K562 (cell line): ENCODE data around the gene APCDD1L. TPM values are rescaled to one million over a fixed set of nuclear protein-coding genes. Genes with fewer than 3 reads are reported as not detected.

Source experiments
- ATAC-seq: fragments of 200-7000 bp; cut with Tn5 transposase; 3 replicates; pipeline ENCODE4 v1.9.1; 2020; ENCODE audit warnings: moderate library complexity
- BruUV-seq: library from RNA; stranded (reverse); fragments of 400-500 nt; replicated peaks from 2 replicates; lab custom pipeline; 2021; lab: Mats Ljungman, UMichigan
- CTCF ChIA-PET: fragments of 300-600 bp; formaldehyde crosslinking; extraction: SDS; loops from one replicate; lab custom pipeline; 2021; ENCODE audit warnings: low intra/inter-chr PET ratio; lab: Yijun Ruan, JAX
- POLR2A ChIA-PET: fragments of 300-600, 350-650 bp; sonication (Branson Sonifier 250); formaldehyde crosslinking; extraction: SDS; loops from one replicate; lab custom pipeline; 2021; ENCODE audit warnings: antibody characterized with exemption, inconsistent platforms; lab: Yijun Ruan, JAX
- DNase-seq, 4 experiments: peaks; one replicate each; pipeline versions ENCODE4 v3.0.0 to v3.0.0-alpha.2; 2011 to 2018; ENCODE audit warnings: low spot score in 3 of 4, mixed read lengths in 3 of 4; ENCODE audit errors: extremely low read depth in 1 of 4
- FAIRE-seq: peaks from 2 replicates; lab custom pipeline; 2011; peaks lifted over from hg19 to GRCh38; lab: Jason Lieb, UNC
- H2AFZ ChIP-seq: 2 replicates; pipeline ENCODE4 v1.6.0; 2011; ENCODE audit warnings: low read depth, low read length, control low read depth, inconsistent platforms
- H3K27ac ChIP-seq: fragments of 200-600 bp; 3 replicates; pipeline ENCODE4 v1.8.0; 2011; ENCODE audit warnings: low read depth, mild to moderate bottlenecking, control low read depth, inconsistent platforms, low read length, moderate library complexity, mixed read lengths; ENCODE audit errors: extremely low read depth
- H3K27me3 ChIP-seq, 2 experiments: fragments of 300-600 bp in 1 of 2; 2 replicates in 1 of 2; 3 replicates in 1 of 2; pipeline versions ENCODE4 v1.6.0 to v1.8.0; 2011; ENCODE audit warnings: inconsistent platforms in 2 of 2, low read length in 2 of 2, mild to moderate bottlenecking in 1 of 2, mixed read lengths in 1 of 2, moderate library complexity in 1 of 2; ENCODE audit not compliant: control insufficient read depth in 2 of 2, insufficient read depth in 2 of 2
- H3K36me3 ChIP-seq: fragments of 300-600 bp; 3 replicates; pipeline ENCODE4 v1.8.0; 2011; ENCODE audit warnings: mild to moderate bottlenecking, low read length, inconsistent platforms; ENCODE audit not compliant: control insufficient read depth, insufficient read depth
- H3K4me1 ChIP-seq, 2 experiments: fragments of 200-600 bp in 1 of 2; replicated peaks in 1 of 2; 2 replicates in 1 of 2; 3 replicates in 1 of 2; pipeline versions ENCODE4 v1.5.1 to v1.8.0; 2011; ENCODE audit warnings: inconsistent platforms in 2 of 2, low read length in 2 of 2, mild to moderate bottlenecking in 1 of 2, mixed read lengths in 1 of 2, moderate library complexity in 1 of 2; ENCODE audit not compliant: control insufficient read depth in 2 of 2, insufficient read depth in 2 of 2
- H3K4me2 ChIP-seq: 2 replicates; pipeline ENCODE4 v1.6.1; 2011; ENCODE audit warnings: low read length, control low read depth, inconsistent platforms, mixed read lengths; ENCODE audit not compliant: insufficient read depth
- H3K4me3 ChIP-seq: fragments of 200-600 bp; sonication (generic), shearing (Covaris generic); 2 replicates; pipeline ENCODE4 v1.5.1; 2016; ENCODE audit warnings: control low read depth, inconsistent platforms
- H3K79me2 ChIP-seq: fragments of 200-600 bp; 3 replicates; pipeline ENCODE4 v1.8.0; 2011; ENCODE audit warnings: low read length, inconsistent platforms; ENCODE audit not compliant: control insufficient read depth, insufficient read depth
- H3K9ac ChIP-seq, 2 experiments: 2 replicates each; pipeline versions ENCODE4 v1.6.0 to v1.6.1; 2011; ENCODE audit warnings: low read depth in 2 of 2, low read length in 2 of 2, control low read depth in 1 of 2, inconsistent platforms in 1 of 2, mild to moderate bottlenecking in 1 of 2, mixed read lengths in 1 of 2; ENCODE audit not compliant: insufficient read depth in 1 of 2
- H3K9me1 ChIP-seq: one replicate; pipeline ENCODE4 v1.6.0; 2011; ENCODE audit warnings: inconsistent platforms, mild to moderate bottlenecking, low read length, moderate library complexity; ENCODE audit not compliant: control insufficient read depth, insufficient read depth
- H3K9me3 ChIP-seq: replicated peaks from 2 replicates; pipeline ENCODE4 v1.5.1; 2011; ENCODE audit warnings: low read depth, low read length, inconsistent platforms; ENCODE audit not compliant: control insufficient read depth, insufficient read depth
- H4K20me1 ChIP-seq: replicated peaks from 2 replicates; pipeline ENCODE4 v1.6.1; 2011; ENCODE audit warnings: low read length, inconsistent platforms, mixed read lengths; ENCODE audit not compliant: control insufficient read depth, insufficient read depth
- ZBTB7A ChIP-seq: IDR thresholded peaks from 2 replicates; pipeline ENCODE4 v1.6.1; 2011; ENCODE audit warnings: low read depth, mild to moderate bottlenecking, low read length, moderate library complexity, borderline replicate concordance; ENCODE audit not compliant: control insufficient read depth
- ZNF740 ChIP-seq, 3 experiments: fragments of 200-800 bp in 1 of 3; sonication (Bioruptor generic) in 1 of 3; sonication (generic) in 1 of 3; formaldehyde crosslinking in 1 of 3; IDR thresholded peaks; 2 replicates each; pipeline versions ENCODE4 v1.6.1 to v1.8.0; 2016 to 2022; ENCODE audit warnings: mild to moderate bottlenecking in 2 of 3, missing compliant biosample characterization in 2 of 3, missing genetic modification characterization in 2 of 3, missing genetic modification reagents in 1 of 3
- WGBS: fragments of 100-300 bp; shearing (Covaris generic); methylation state at CpG from one replicate; pipeline ENCODE4 v1.1.6; 2016; ENCODE audit warnings: low coverage, mixed read lengths; ENCODE audit not compliant: insufficient coverage; ENCODE audit errors: missing lambda C conversion rate; 5-methylcytosine and 5-hydroxymethylcytosine counted together
- in situ Hi-C: fragments of 300-500 bp; cut with MboI; formaldehyde crosslinking; loops from 4 replicates; pipeline ENCODE4 v1.15.0; 2018; ENCODE audit warnings: inconsistent platforms, mixed read lengths
- intact Hi-C: fragments of 100-400 bp; cut with micrococcal nuclease; formaldehyde crosslinking; loops from 2 replicates; pipeline ENCODE4 v1.14.2; 2022
- polyA plus RNA-seq, 8 experiments: library from polyadenylated mRNA; depleted of rRNA in 4 of 8; stranded (reverse) in 5 of 8; unstranded in 3 of 8; fragments of >200 nt; fragmentation: Nextera tagmentation in 2 of 8; fragmentation: Illumina TruSeq in 1 of 8; extraction: Ambion mirVana in 2 of 8; extraction: Trizol in 1 of 8; gene quantifications; 2 replicates each; pipeline versions ENCODE4 v1.2.1 to v1.2.3, GENCODE V29; 2011 to 2014; ENCODE audit warnings: inconsistent platforms in 1 of 8, missing spikeins in 1 of 8
- total RNA-seq, 7 experiments: library from RNA; depleted of rRNA in 6 of 7; stranded (reverse); fragments of >200 nt in 6 of 7; fragmentation: Illumina TruSeq in 2 of 7; extraction: Trizol in 2 of 7; gene quantifications; 2 replicates each; pipeline versions ENCODE4 v1.2.1 to v1.2.3, GENCODE V29; 2011 to 2021; ENCODE audit warnings: low replicate concordance in 1 of 7
- TF ChIP-seq, protein P1 (sequence below), 2 experiments: fragments of 200-800 bp in 1 of 2; sonication (Bioruptor generic) in 1 of 2; sonication (generic) in 1 of 2; formaldehyde crosslinking in 1 of 2; IDR thresholded peaks in 1 of 2; conservative IDR thresholded peaks in 1 of 2; 2 replicates each; pipeline versions ENCODE4 v1.5.0 to v1.6.1; 2016 to 2020; ENCODE audit warnings: missing compliant biosample characterization in 1 of 2, missing genetic modification characterization in 1 of 2, missing genetic modification reagents in 1 of 2

The APCDD1L gene
- total and polyA plus RNA-seq, 9 of the 15 experiments (the other 6 are each of a cell fraction or from before 2014, with no cell fraction given) = not detected

- peaks cover 16% of the 10 kb centered on the region for H4K20me1 ChIP-seq
- H3K4me3 ChIP-seq = no peak overlapping the region
- TF ChIP-seq ZNF740 (CRISPR knock-in tag; IDR thresholded peaks at IDR 0.05) = no peak
- no peak for TF ChIP-seq ZNF740 (tag; IDR thresholded peaks at IDR 0.05)
- TF ChIP-seq, protein P1, sequence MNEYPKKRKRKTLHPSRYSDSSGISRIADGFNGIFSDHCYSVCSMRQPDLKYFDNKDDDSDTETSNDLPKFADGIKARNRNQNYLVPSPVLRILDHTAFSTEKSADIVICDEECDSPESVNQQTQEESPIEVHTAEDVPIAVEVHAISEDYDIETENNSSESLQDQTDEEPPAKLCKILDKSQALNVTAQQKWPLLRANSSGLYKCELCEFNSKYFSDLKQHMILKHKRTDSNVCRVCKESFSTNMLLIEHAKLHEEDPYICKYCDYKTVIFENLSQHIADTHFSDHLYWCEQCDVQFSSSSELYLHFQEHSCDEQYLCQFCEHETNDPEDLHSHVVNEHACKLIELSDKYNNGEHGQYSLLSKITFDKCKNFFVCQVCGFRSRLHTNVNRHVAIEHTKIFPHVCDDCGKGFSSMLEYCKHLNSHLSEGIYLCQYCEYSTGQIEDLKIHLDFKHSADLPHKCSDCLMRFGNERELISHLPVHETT (CRISPR knock-in tag; conservative IDR thresholded peaks at IDR 0.05 in 1 of 2, IDR thresholded peaks at IDR 0.05 in 1 of 2) = no peak
- TF ChIP-seq ZBTB7A = no peak
- POLR2A ChIA-PET = interaction anchor here (1.1 kb wide), 1 partner anchor 27 kb away, joined by 4 read pairs; no protein-coding TSS in a partner anchor
- peaks cover 96% of the 10 kb centered on the region for H3K79me2 ChIP-seq
- no peaks in the 10 kb centered on the region for H3K9me3 ChIP-seq
- H3K9me1 ChIP-seq = peaks cover 8% of the 10 kb centered on the region
- no peak overlapping the region for H3K4me2 ChIP-seq
- H3K27ac ChIP-seq = no peak overlapping the region
- no TSS peak for BruUV-seq
- no peak for ATAC-seq
- WGBS = 86% methylated on average over 5 of the region's 5 CpGs
- H3K36me3 ChIP-seq = peaks cover 75% of the 10 kb centered on the region
- no peak for FAIRE-seq
- in situ Hi-C loops = no loop called here
- CTCF ChIA-PET = no interaction called here
- intact Hi-C loops = no loop called here
- H2AFZ ChIP-seq = no peak overlapping the region
- H3K9ac ChIP-seq = no peak overlapping the region
- peaks cover 0 to 7% of the 10 kb centered on the region in 2 experiments; a peak in 2 of 5 replicates for H3K4me1 ChIP-seq
- no peaks in the 10 kb centered on the region for H3K27me3 ChIP-seq
- DNase-seq = no peak
Observed at GRCh38 chr20:58434326-58434725, 80.9 kb downstream of the APCDD1L start.
